Measurements from ENCODE around the gene GDF3.

DNA sequence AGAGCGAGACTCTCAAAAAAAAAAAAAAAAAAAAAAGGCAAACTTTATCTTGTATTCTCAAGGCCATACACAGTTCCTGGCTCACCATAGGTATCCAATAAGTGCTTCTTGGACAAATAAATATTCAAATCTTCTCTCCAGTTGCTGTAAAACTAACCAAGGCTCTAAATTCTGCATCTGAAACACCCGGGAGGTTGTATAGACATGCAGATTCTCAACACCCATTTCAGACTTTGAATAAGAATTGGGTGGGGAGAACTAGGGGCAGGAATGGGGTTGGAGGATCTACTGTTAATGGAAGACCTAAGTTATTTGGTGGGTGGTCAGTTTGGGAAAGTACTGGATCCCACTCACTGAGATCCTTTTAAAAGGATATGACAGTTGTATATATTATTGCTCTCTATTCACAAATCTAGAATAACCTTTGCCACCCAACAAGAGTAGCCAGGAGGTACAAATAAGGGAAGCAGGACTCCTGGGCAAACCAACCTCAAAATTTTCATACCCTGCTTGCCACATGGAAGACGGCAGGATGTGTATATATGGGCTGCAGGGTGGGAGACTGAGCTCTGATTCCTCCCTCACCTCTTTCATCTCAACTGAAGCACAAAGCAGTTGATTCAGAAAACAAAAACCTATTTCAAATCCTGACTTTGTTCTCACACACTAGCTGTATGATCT is 879 bp downstream of the GDF3 start:
- TF ChIP-seq POLR2A (IDR thresholded peaks at IDR 0.05) (no peak), POLR2AphosphoS5 (IDR thresholded peaks at IDR 0.05) (no peak), EP300 (IDR thresholded peaks at IDR 0.05) (no peak)
- TF ChIP-seq, protein P1, sequence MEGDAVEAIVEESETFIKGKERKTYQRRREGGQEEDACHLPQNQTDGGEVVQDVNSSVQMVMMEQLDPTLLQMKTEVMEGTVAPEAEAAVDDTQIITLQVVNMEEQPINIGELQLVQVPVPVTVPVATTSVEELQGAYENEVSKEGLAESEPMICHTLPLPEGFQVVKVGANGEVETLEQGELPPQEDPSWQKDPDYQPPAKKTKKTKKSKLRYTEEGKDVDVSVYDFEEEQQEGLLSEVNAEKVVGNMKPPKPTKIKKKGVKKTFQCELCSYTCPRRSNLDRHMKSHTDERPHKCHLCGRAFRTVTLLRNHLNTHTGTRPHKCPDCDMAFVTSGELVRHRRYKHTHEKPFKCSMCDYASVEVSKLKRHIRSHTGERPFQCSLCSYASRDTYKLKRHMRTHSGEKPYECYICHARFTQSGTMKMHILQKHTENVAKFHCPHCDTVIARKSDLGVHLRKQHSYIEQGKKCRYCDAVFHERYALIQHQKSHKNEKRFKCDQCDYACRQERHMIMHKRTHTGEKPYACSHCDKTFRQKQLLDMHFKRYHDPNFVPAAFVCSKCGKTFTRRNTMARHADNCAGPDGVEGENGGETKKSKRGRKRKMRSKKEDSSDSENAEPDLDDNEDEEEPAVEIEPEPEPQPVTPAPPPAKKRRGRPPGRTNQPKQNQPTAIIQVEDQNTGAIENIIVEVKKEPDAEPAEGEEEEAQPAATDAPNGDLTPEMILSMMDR (IDR thresholded peaks at IDR 0.05), result no peak

All from stomach (tissue), 4 donors.